ENCODE measurements around the gene ST6GAL1.

- no peak for TF ChIP-seq ZNF274 (IDR thresholded peaks at IDR 0.05; ENCODE audit: low read depth, low read length)
- no peak for TF ChIP-seq YY1 (IDR thresholded peaks at IDR 0.05; ENCODE audit: insufficient read depth, insufficient read length)
Measured at GRCh38 chr3:187012609-187013051, 82.3 kb downstream of the ST6GAL1 start.
